CD14-positive monocyte (primary cell): ENCODE results near the gene WWOX. TPM values are rescaled to one million over a fixed set of nuclear protein-coding genes. Genes with fewer than 3 reads are reported as not detected.

Source experiments
- DNase-seq, 3 donors: peaks; one replicate each; pipeline ENCODE4 v3.0.0-alpha.2; 2011 to 2022
- H2AFZ ChIP-seq: 2 replicates; pipeline ENCODE4 v1.6.0; 2012; ENCODE audit warnings: mild to moderate bottlenecking, low read depth, low read length, inconsistent platforms; ENCODE audit not compliant: insufficient read depth, poor library complexity, severe bottlenecking
- H3K27ac ChIP-seq, 2 donors: 1 replicate in 1 of 2; 2 replicates in 1 of 2; pipeline ENCODE4 v1.5.1; 2012 to 2013; ENCODE audit warnings: low read length in 2 of 2, control low read depth in 1 of 2, inconsistent platforms in 1 of 2, low read depth in 1 of 2, mild to moderate bottlenecking in 1 of 2
- H3K27me3 ChIP-seq, 2 donors: one replicate each; pipeline versions ENCODE4 v1.6.0 to v1.6.1; 2011 to 2013; ENCODE audit warnings: low read length in 2 of 2; ENCODE audit not compliant: control insufficient read depth in 2 of 2, insufficient read depth in 2 of 2
- H3K36me3 ChIP-seq, 2 donors: replicated peaks in 1 of 2; 1 replicate in 1 of 2; 2 replicates in 1 of 2; pipeline versions ENCODE4 v1.5.1 to v1.6.1; 2012 to 2013; ENCODE audit warnings: low read length in 2 of 2, control low read depth in 1 of 2, inconsistent platforms in 1 of 2, mild to moderate bottlenecking in 1 of 2; ENCODE audit not compliant: insufficient read depth in 2 of 2, control insufficient read depth in 1 of 2
- H3K4me1 ChIP-seq, 2 donors: 1 replicate in 1 of 2; 2 replicates in 1 of 2; pipeline versions ENCODE4 v1.5.1 to v1.6.1; 2012 to 2013; ENCODE audit warnings: low read length in 2 of 2, control low read depth in 1 of 2, inconsistent platforms in 1 of 2, mild to moderate bottlenecking in 1 of 2, moderate library complexity in 1 of 2; ENCODE audit not compliant: insufficient read depth in 2 of 2, control insufficient read depth in 1 of 2
- H3K4me2 ChIP-seq: replicated peaks from 2 replicates; pipeline ENCODE3; 2012; ENCODE audit warnings: low read length, moderate library complexity, mild to moderate bottlenecking; ENCODE audit not compliant: poor library complexity, severe bottlenecking; ENCODE audit errors: extremely low read depth
- H3K4me3 ChIP-seq, 3 experiments: fragments of 200-600 bp in 1 of 3; sonication (generic) in 1 of 3; replicated peaks in 1 of 3; 1 replicate in 2 of 3; 2 replicates in 1 of 3; pipeline ENCODE4 v1.5.1; 2011 to 2013; ENCODE audit warnings: low read length in 3 of 3, mild to moderate bottlenecking in 3 of 3, control low read depth in 2 of 3, low read depth in 2 of 3, inconsistent platforms in 1 of 3, moderate library complexity in 1 of 3
- H3K79me2 ChIP-seq: 2 replicates; pipeline ENCODE4 v1.6.0; 2012; ENCODE audit warnings: mild to moderate bottlenecking, control low read depth, inconsistent platforms, low read length, moderate library complexity; ENCODE audit not compliant: insufficient read depth
- H3K9ac ChIP-seq: 2 replicates; pipeline ENCODE4 v1.6.0; 2017; ENCODE audit warnings: low read length, mild to moderate bottlenecking; ENCODE audit not compliant: insufficient read depth, poor library complexity, severe bottlenecking
- H3K9me3 ChIP-seq, 2 donors: replicated peaks in 1 of 2; 1 replicate in 1 of 2; 2 replicates in 1 of 2; pipeline versions ENCODE4 v1.5.1 to v1.6.1; 2012 to 2013; ENCODE audit warnings: low read length in 2 of 2, control low read depth in 1 of 2; ENCODE audit not compliant: control insufficient read depth in 1 of 2, insufficient read depth in 1 of 2
- H4K20me1 ChIP-seq: 2 replicates; pipeline ENCODE4 v1.6.0; 2012; ENCODE audit warnings: mild to moderate bottlenecking, low read length, control low read depth, moderate library complexity; ENCODE audit not compliant: insufficient read depth
- H3K27ac Mint-ChIP-seq, 7 donors: one replicate each; pipeline ENCODE4 v1.8.0; 2020; ENCODE audit warnings: mild to moderate bottlenecking in 7 of 7, mixed read lengths in 7 of 7, moderate library complexity in 6 of 7, inconsistent platforms in 2 of 7
- H3K27me3 Mint-ChIP-seq, 3 donors: one replicate each; pipeline ENCODE4 v1.8.0; 2021 to 2022; ENCODE audit warnings: low read depth in 3 of 3, mild to moderate bottlenecking in 3 of 3, mixed read lengths in 3 of 3, moderate library complexity in 3 of 3, inconsistent platforms in 1 of 3
- H3K36me3 Mint-ChIP-seq, 2 donors: one replicate each; pipeline ENCODE4 v1.8.0; 2020; ENCODE audit warnings: mixed read lengths in 2 of 2, inconsistent platforms in 1 of 2, mild to moderate bottlenecking in 1 of 2
- H3K4me1 Mint-ChIP-seq: one replicate; pipeline ENCODE4 v1.8.0; 2020; ENCODE audit warnings: mild to moderate bottlenecking, mixed read lengths
- H3K4me3 Mint-ChIP-seq, 2 donors: one replicate each; pipeline ENCODE4 v1.8.0; 2020; ENCODE audit warnings: mild to moderate bottlenecking in 2 of 2, mixed read lengths in 2 of 2, moderate library complexity in 1 of 2
- H3K9me3 Mint-ChIP-seq, 7 donors: one replicate each; pipeline ENCODE4 v1.8.0; 2020 to 2022; ENCODE audit warnings: mixed read lengths in 7 of 7, mild to moderate bottlenecking in 6 of 7, moderate library complexity in 6 of 7, inconsistent platforms in 2 of 7
- WGBS: methylation state at CpG from one replicate; pipeline ENCODE4 v1.1.5; 2013; ENCODE audit warnings: missing lambda C conversion rate; ENCODE audit not compliant: insufficient coverage; 5-methylcytosine and 5-hydroxymethylcytosine counted together
- intact Hi-C, 2 donors: fragments of 100-400 bp; cut with micrococcal nuclease; formaldehyde crosslinking; loops; one replicate each; pipeline versions ENCODE4 v1.15.0 to v1.15.1; 2023
- polyA plus RNA-seq, 3 donors: library from polyadenylated mRNA; depleted of rRNA in 1 of 3; unstranded in 2 of 3; stranded (reverse) in 1 of 3; fragments of 300-500 nt in 2 of 3; fragments of >200 nt in 1 of 3; fragmentation: Illumina TruSeq in 2 of 3; gene quantifications; 1 replicate in 2 of 3; 2 replicates in 1 of 3; pipeline ENCODE4 v1.2.3, GENCODE V29; 2012 to 2021
- TF ChIP-seq, protein P1 (sequence below): fragments of 200-600 bp; IDR thresholded peaks from one replicate; pipeline ENCODE4 v1.8.0; 2022; ENCODE audit warnings: antibody characterized with exemption, mild to moderate bottlenecking

Gene WWOX
- polyA plus RNA-seq, 3 donors: 4.0 to 7.0 (median 6.3) TPM

DNA sequence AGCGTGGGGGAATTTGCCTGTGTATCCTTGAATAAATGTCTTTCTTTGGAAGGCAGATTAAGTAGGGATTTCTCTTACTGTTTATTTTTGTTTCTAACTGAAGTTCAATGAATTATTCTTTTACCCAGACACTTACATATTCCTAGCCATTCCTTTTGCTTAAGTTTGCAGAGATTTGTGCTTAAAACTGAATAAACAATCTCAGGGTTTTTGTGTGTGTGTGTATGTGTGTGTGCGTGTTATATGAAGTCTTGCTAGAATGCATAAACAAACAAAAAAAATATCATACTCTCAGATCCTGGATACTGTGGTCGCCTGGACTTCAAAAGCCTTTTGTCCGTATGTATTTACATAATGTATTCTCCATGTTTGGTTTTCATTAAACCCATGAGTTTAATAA lies 828.3 kb downstream of the WWOX start:
- no CpG with 5 or more reads among the region's 4 CpGs for WGBS
- no peaks in the 10 kb centered on the region for H3K79me2 ChIP-seq
- H3K4me1 ChIP-seq: no peaks in the 10 kb centered on the region
- Mint-ChIP-seq H3K27ac (no peak overlapping the region), H3K9me3 (peaks cover 3 to 12% (median 5%) of the 10 kb centered on the region in 7 donors), H3K36me3 (no peaks in the 10 kb centered on the region), H3K4me1 (no peaks in the 10 kb centered on the region), H3K27me3 (peaks cover 0 to 1% (median 0%) of the 10 kb centered on the region in 3 donors), H3K4me3 (no peak overlapping the region)
- peaks cover 0 to 5% of the 10 kb centered on the region in 2 donors for H3K9me3 ChIP-seq
- no peak overlapping the region for H3K4me2 ChIP-seq
- no peaks in the 10 kb centered on the region for H3K27me3 ChIP-seq
- DNase-seq: no peak
- no peaks in the 10 kb centered on the region for H3K36me3 ChIP-seq
- H3K9ac ChIP-seq: no peak overlapping the region
- intact Hi-C loops: loop anchor here (5.0 to 10.0 kb wide), 2 partner anchors 675 to 677 kb away; partner anchors contain the start of gene MAF (in 2 of the 2)
- H2AFZ ChIP-seq: no peak overlapping the region
- H3K4me3 ChIP-seq: no peak overlapping the region
- H4K20me1 ChIP-seq: no peaks in the 10 kb centered on the region
- H3K27ac ChIP-seq: no peak overlapping the region
- TF ChIP-seq, protein P1, sequence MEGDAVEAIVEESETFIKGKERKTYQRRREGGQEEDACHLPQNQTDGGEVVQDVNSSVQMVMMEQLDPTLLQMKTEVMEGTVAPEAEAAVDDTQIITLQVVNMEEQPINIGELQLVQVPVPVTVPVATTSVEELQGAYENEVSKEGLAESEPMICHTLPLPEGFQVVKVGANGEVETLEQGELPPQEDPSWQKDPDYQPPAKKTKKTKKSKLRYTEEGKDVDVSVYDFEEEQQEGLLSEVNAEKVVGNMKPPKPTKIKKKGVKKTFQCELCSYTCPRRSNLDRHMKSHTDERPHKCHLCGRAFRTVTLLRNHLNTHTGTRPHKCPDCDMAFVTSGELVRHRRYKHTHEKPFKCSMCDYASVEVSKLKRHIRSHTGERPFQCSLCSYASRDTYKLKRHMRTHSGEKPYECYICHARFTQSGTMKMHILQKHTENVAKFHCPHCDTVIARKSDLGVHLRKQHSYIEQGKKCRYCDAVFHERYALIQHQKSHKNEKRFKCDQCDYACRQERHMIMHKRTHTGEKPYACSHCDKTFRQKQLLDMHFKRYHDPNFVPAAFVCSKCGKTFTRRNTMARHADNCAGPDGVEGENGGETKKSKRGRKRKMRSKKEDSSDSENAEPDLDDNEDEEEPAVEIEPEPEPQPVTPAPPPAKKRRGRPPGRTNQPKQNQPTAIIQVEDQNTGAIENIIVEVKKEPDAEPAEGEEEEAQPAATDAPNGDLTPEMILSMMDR: no peak

DNA sequence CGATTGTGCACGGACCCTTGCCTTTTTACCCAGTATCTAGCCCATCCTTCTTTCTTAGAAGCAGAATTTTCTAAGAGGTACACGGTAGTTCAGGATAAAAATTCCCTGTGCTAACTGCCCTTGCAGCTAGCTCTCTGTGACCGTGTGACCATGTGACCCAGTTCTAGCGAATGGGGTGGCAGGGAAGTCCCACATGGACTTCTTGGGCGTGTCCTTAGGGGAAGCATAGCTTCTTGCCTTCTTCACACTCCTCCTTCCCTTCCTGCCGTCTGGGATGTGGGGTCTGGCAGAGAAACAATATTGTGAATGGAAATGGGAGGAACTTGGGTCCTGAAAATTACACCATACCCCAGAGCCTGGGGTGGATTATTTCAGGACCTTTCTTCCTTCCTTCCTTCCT lies 830.4 kb downstream of the WWOX start:
- H3K27ac Mint-ChIP-seq: no peak overlapping the region
- Histone ChIP-seq H3K9me3 (peaks cover 0 to 3% of the 10 kb centered on the region in 2 donors), H3K4me3 (no peak overlapping the region), H3K9ac (no peak overlapping the region), H2AFZ (no peak overlapping the region), H3K4me1 (no peaks in the 10 kb centered on the region), H3K36me3 (no peaks in the 10 kb centered on the region), H3K4me2 (no peak overlapping the region), H3K79me2 (no peaks in the 10 kb centered on the region), H3K27ac (no peak overlapping the region), H3K27me3 (no peaks in the 10 kb centered on the region), H4K20me1 (no peaks in the 10 kb centered on the region)
- no peaks in the 10 kb centered on the region for H3K36me3 Mint-ChIP-seq
- H3K27me3 Mint-ChIP-seq: no peaks in the 10 kb centered on the region
- no peak overlapping the region for H3K4me3 Mint-ChIP-seq
- no peaks in the 10 kb centered on the region for H3K4me1 Mint-ChIP-seq
- peaks cover 0 to 7% (median 4%) of the 10 kb centered on the region in 7 donors for H3K9me3 Mint-ChIP-seq
- WGBS: 100% methylated on average over 3 of the region's 7 CpGs
- intact Hi-C loops: loop anchor here (5.0 to 10.0 kb wide), 2 partner anchors 672 to 675 kb away; partner anchors contain the start of gene MAF (in 2 of the 2)
- no peak for DNase-seq
- TF ChIP-seq, protein P1: no peak
